GM19193 (cell line): ENCODE results near the gene SIRPG.

ENCODE experiments used
- POLR2A ChIP-seq: IDR thresholded peaks from 4 replicates; pipeline ENCODE4 v1.6.1; 2011; ENCODE audit not compliant: insufficient read depth, insufficient read length; ENCODE audit errors: extremely low read depth

The SIRPG gene

GRCh38 chr20:1587781-1588532, 69.6 kb downstream of the SIRPG start:
- TF ChIP-seq POLR2A = no peak

GRCh38 chr20:1579488-1579887, 78.1 kb downstream of the SIRPG start:
- no peak for TF ChIP-seq POLR2A
